Upper lobe of left lung (tissue), 6 donors: ENCODE data around the gene ALAS2. TPM values are rescaled to one million over a fixed set of nuclear protein-coding genes. Genes with fewer than 3 reads are reported as not detected.

Source experiments
- ATAC-seq, 2 donors: fragments of 200-7000 bp; cut with Tn5 transposase; one replicate each; pipeline ENCODE4 v1.9.1; 2022; ENCODE audit warnings: mild to moderate bottlenecking in 2 of 2, moderate library complexity in 2 of 2; ENCODE audit not compliant: low FRiP score in 2 of 2
- DNase-seq, 2 donors: peaks; one replicate each; pipeline ENCODE4 v3.0.0-alpha.2; 2019 to 2020
- H3K27ac ChIP-seq, 4 donors: fragments of 200-600 bp; sonication (generic); one replicate each; pipeline ENCODE4 v1.5.1; 2016 to 2019
- H3K27me3 ChIP-seq, 4 donors: fragments of 200-600 bp; sonication (generic); one replicate each; pipeline ENCODE4 v1.5.1; 2017 to 2019
- H3K36me3 ChIP-seq, 4 donors: fragments of 200-600 bp; sonication (generic); one replicate each; pipeline ENCODE4 v1.5.1; 2016 to 2019
- H3K4me1 ChIP-seq, 4 donors: fragments of 200-600 bp; sonication (generic); one replicate each; pipeline ENCODE4 v1.5.1; 2018 to 2019
- H3K4me3 ChIP-seq, 4 donors: fragments of 200-600 bp; sonication (generic); one replicate each; pipeline ENCODE4 v1.5.1; 2017 to 2019; ENCODE audit warnings: mild to moderate bottlenecking in 2 of 4, moderate library complexity in 1 of 4
- H3K9me3 ChIP-seq, 4 donors: fragments of 200-600 bp; sonication (generic); one replicate each; pipeline ENCODE4 v1.5.1; 2018 to 2019
- EP300 ChIP-seq, 4 donors: sonication (generic); formaldehyde crosslinking; IDR thresholded peaks; one replicate each; pipeline ENCODE4 v1.5.1; 2017; ENCODE audit warnings: antibody characterized with exemption in 4 of 4, control low read depth in 2 of 4
- POLR2A ChIP-seq, 4 donors: fragments of 450-650 bp; IDR thresholded peaks; one replicate each; pipeline ENCODE4 v1.5.1; 2016 to 2017; ENCODE audit warnings: antibody characterized with exemption in 4 of 4, mild to moderate bottlenecking in 2 of 4
- POLR2AphosphoS5 ChIP-seq, 2 donors: sonication (generic); formaldehyde crosslinking; IDR thresholded peaks; one replicate each; pipeline ENCODE4 v1.5.1; 2017; ENCODE audit warnings: antibody characterized with exemption in 2 of 2
- WGBS, 2 donors: methylation state at CpG; one replicate each; pipeline ENCODE4 v1.1.5; 2017 to 2018; 5-methylcytosine and 5-hydroxymethylcytosine counted together
- total RNA-seq, 6 donors: library from RNA; depleted of rRNA in 4 of 6; stranded (reverse); fragments of >200 nt in 4 of 6; gene quantifications; one replicate each; pipeline versions ENCODE4 v1.1.0 to v1.2.1, GENCODE V29; 2016 to 2021
- TF ChIP-seq, protein P1 (sequence below), 6 experiments: fragments of 450-650 bp in 4 of 6; fragments of 200-600 bp in 2 of 6; sonication (generic) in 2 of 6; IDR thresholded peaks; one replicate each; pipeline ENCODE4 v1.5.1; 2016 to 2019; ENCODE audit warnings: antibody characterized with exemption in 6 of 6
- donor health status: DM: no; HTN: no; CAD: no; lungs with moderate emphysema.
- donor health status: DM: no; HTN: yes; CAD: no; lungs with severe emphysema.

Gene ALAS2
- total RNA-seq, 6 donors from 2014 or later = 0.23 to 4.1 (median 2.6) TPM; not detected in 1

DNA sequence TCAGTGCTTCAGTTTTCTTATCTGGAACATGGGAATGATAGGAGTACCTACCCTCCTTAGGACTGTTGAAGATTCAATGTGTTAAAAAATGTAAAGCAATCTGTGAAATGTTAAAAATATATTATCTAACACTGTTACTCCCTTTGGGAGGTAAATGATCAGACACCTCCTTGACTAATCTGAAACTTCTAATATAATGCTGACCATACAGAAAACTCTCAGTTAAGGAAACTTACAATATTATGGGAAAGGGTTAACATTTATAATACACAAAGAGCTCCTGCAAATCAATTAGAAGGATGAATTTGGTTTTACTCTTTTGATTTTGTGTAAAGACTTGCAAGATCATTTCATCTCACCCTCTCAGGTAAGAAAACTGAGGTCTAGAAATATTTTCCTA is 35.2 kb downstream of the ALAS2 start:
- no peaks in the 10 kb centered on the region for H3K27me3 ChIP-seq
- H3K4me1 ChIP-seq = peaks cover 0 to 3% (median 0%) of the 10 kb centered on the region in 4 donors
- H3K9me3 ChIP-seq = peaks cover 0 to 5% (median 0%) of the 10 kb centered on the region in 4 donors
- no peaks in the 10 kb centered on the region for H3K36me3 ChIP-seq
- TF ChIP-seq POLR2A (IDR thresholded peaks at IDR 0.05) (no peak), POLR2AphosphoS5 (IDR thresholded peaks at IDR 0.05) (no peak), EP300 (IDR thresholded peaks at IDR 0.05) (no peak)
- TF ChIP-seq, protein P1, sequence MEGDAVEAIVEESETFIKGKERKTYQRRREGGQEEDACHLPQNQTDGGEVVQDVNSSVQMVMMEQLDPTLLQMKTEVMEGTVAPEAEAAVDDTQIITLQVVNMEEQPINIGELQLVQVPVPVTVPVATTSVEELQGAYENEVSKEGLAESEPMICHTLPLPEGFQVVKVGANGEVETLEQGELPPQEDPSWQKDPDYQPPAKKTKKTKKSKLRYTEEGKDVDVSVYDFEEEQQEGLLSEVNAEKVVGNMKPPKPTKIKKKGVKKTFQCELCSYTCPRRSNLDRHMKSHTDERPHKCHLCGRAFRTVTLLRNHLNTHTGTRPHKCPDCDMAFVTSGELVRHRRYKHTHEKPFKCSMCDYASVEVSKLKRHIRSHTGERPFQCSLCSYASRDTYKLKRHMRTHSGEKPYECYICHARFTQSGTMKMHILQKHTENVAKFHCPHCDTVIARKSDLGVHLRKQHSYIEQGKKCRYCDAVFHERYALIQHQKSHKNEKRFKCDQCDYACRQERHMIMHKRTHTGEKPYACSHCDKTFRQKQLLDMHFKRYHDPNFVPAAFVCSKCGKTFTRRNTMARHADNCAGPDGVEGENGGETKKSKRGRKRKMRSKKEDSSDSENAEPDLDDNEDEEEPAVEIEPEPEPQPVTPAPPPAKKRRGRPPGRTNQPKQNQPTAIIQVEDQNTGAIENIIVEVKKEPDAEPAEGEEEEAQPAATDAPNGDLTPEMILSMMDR (IDR thresholded peaks at IDR 0.05) = no peak
- no peak overlapping the region for H3K4me3 ChIP-seq
- no peak for ATAC-seq
- no peak for DNase-seq
- no peak overlapping the region for H3K27ac ChIP-seq

DNA sequence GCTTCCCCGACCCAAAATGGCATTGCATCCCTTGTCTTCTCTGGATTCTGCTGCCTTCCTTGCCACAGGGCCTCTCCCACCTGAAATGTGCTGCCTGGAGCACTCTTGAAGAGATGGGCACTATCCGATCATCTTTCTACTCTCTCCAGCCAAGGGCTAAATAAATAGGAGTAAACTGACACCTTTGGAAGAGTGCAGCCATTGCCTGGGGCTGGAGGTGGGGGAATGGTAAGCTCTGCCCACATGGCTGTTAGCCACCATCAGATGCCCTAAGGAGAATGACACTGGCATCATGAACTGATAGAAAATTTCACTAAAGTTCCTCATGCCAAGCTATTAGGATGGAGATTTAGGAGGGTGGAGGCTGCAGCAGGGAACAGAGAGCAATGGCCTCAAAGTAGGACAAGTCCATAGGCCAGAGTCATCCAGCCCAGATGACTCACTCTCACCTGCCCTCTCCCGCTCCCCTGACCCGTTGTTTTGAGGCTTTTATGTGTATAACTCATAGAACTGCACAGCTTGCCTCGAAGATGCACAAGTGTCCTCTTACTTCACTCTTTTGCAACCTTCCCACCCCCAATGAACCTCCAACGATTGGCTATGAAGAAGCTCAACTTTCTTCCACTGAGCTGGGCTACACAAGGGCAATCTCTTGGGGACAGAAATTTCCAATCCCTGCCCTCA is 36.0 kb downstream of the ALAS2 start:
- WGBS, 2 donors = 68 to 91% methylated on average over 4 to 6 of the region's 6 CpGs
- Histone ChIP-seq H3K4me1 (peaks cover 0 to 3% (median 0%) of the 10 kb centered on the region in 4 donors), H3K27me3 (no peaks in the 10 kb centered on the region), H3K27ac (no peak overlapping the region), H3K4me3 (no peak overlapping the region), H3K36me3 (no peaks in the 10 kb centered on the region), H3K9me3 (peaks cover 0 to under 1% (median 0%) of the 10 kb centered on the region in 4 donors)
- ATAC-seq (no peak), DNase-seq (no peak)
- TF ChIP-seq EP300 (IDR thresholded peaks at IDR 0.05) (no peak), POLR2A (IDR thresholded peaks at IDR 0.05) (no peak), POLR2AphosphoS5 (IDR thresholded peaks at IDR 0.05) (no peak)
- TF ChIP-seq, protein P1 (IDR thresholded peaks at IDR 0.05) = no peak

DNA sequence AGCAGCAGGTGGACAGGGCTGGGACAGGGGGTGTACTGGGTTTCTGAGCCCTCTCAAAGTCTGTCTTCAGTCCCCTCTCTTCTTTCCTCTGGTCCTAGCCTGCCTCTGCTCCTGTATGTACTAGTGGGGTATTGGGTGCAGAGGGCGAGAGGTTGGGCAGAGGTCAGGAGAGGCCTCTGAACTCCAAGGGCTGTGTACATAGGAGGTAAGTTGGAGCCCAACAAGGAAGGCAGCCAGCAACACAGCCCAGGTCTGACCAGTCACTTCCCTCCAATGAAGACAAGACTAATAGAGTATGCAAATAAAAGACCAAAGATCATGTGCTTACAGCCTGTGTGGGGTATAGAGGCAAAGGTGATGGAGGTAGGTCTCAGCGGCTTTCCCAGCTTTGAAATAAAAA is 36.7 kb downstream of the ALAS2 start, which contains the start of gene PFKFB1:
PFKFB1 (minus strand) TSS at position 90 of the 400 bp plus-strand sequence. CDS start 181 bp downstream, outside the sequence.
- TF ChIP-seq POLR2AphosphoS5 (IDR thresholded peaks at IDR 0.05) (no peak), POLR2A (IDR thresholded peaks at IDR 0.05) (no peak)
- TF ChIP-seq, protein P1 (IDR thresholded peaks at IDR 0.05) = no peak
- Histone ChIP-seq H3K4me3 (no peak within 1 kb of the TSS), H3K9me3 (no peaks in the 10 kb centered on the region), H3K27me3 (no peaks in the 10 kb centered on the region), H3K4me1 (no peaks in the 10 kb centered on the region), H3K27ac (no peak within 1 kb of the TSS), H3K36me3 (no peaks in the 10 kb centered on the region)
- WGBS, 2 donors = 63 to 94% methylated on average over 2 of the region's 2 CpGs
- ATAC-seq = no peak
- no peak for DNase-seq

DNA sequence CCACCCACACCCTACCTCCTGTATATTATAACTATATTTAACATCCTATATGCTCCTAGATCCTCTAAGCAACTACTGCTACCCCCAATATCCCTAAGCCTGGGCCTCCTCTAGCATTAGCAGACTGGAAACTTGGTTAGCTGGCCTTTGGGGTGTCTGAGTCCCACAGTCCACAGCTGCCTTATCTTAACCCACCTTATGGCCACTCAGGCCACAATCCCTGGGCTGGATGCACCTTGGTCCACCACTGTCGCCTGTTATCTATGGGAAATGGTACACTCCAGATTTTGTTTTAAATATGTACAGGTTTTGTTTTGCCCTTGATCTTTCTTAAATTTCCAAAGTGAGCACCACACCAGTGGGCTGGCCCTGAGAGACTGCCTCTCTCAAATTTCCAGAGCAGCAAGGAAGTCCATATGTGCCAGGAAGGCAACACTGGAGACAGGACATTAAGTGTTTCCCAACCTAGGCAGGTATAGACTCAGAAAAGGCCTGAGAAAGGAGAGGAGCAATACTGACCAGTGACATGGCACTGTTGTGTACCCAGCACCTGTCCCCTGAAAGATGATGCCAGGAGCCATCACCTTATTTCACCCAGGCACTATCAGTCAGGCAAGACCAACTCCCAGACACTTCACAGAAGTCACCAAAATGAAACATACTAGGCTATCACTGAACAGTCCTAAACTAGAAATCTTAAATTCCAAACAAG is 37.7 kb downstream of the ALAS2 start:
- H3K9me3 ChIP-seq = no peaks in the 10 kb centered on the region
- ATAC-seq = no peak
- no peaks in the 10 kb centered on the region for H3K27me3 ChIP-seq
- no peak for DNase-seq
- TF ChIP-seq POLR2AphosphoS5 (IDR thresholded peaks at IDR 0.05) (no peak), EP300 (IDR thresholded peaks at IDR 0.05) (no peak), POLR2A (IDR thresholded peaks at IDR 0.05) (no peak)
- TF ChIP-seq, protein P1 (IDR thresholded peaks at IDR 0.05) = no peak
- WGBS, 2 donors = 88 to 100% methylated on average over 1 of the region's 1 CpG
- no peak overlapping the region for H3K27ac ChIP-seq
- H3K4me1 ChIP-seq = no peaks in the 10 kb centered on the region
- H3K36me3 ChIP-seq = no peaks in the 10 kb centered on the region
- no peak overlapping the region for H3K4me3 ChIP-seq
